Measurements from ENCODE around the gene CD83. TPM values are rescaled to one million over a fixed set of nuclear protein-coding genes. Genes with fewer than 3 reads are reported as not detected.

Gene CD83
- total and polyA plus RNA-seq, 9 of the 15 experiments (the other 6 are each of a cell fraction or from before 2014, with no cell fraction given) = 2.5 to 4.1 (median 3.4) TPM

DNA sequence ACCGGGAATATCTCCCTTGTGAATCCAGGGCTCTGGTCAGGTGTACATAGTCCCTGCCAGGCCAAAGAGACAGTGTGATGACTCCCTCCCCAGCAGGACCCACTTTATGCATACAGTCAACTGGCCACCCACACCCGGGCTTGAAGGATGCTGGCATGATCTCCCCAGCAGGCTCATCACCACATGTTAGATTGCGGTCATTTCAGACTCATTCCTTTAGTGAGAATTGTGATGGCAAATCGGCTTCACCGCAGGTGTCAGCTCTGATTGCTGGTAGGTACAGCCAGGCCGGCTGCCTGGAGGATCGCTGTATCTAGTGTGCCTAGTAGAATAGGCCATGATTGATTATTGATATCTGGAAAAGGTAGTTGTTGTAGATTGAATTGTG is 24.5 kb downstream of the CD83 start:
- no peak for ATAC-seq
- no peaks in the 10 kb centered on the region for H4K20me1 ChIP-seq (replicated peaks; ENCODE audit: control insufficient read depth, insufficient read depth, low read length)
- H3K4me1 ChIP-seq (replicated peaks in 1 of 2; ENCODE audit: control insufficient read depth in 2 of 2, insufficient read depth in 2 of 2, low read length in 2 of 2) = peaks cover 0 to 3% of the 10 kb centered on the region in 2 experiments; a peak in 2 of 5 replicates
- no peak overlapping the region for H2AFZ ChIP-seq (ENCODE audit: low read depth, low read length)
- in situ Hi-C loops (cut with MboI) (no loop called here), intact Hi-C loops (cut with micrococcal nuclease) (loop anchor here (5.0 kb wide), 1 partner anchor 65 kb away; no protein-coding TSS in a partner anchor)
- no peaks in the 10 kb centered on the region for H3K36me3 ChIP-seq (ENCODE audit: control insufficient read depth, insufficient read depth, low read length)
- TF ChIP-seq MIER1 (IDR thresholded peaks at IDR 0.05; ENCODE audit: low read depth) (no peak), XRCC4 (IDR thresholded peaks at IDR 0.05; ENCODE audit: extremely low read depth, insufficient read depth, insufficient read length) (no peak)
- DNase-seq (ENCODE audit: extremely low read depth in 1 of 4, low spot score in 3 of 4) = no peak
- no peak for FAIRE-seq
- WGBS (ENCODE audit: insufficient coverage, low coverage, missing lambda C conversion rate) = 54% methylated on average over 7 of the region's 7 CpGs
- no peaks in the 10 kb centered on the region for H3K9me1 ChIP-seq (ENCODE audit: control insufficient read depth, insufficient read depth, low read length)
- H3K27ac ChIP-seq (ENCODE audit: extremely low read depth, low read depth, low read length) = no peak overlapping the region
- no peak overlapping the region for H3K4me3 ChIP-seq
- H3K9me3 ChIP-seq (replicated peaks; ENCODE audit: control insufficient read depth, insufficient read depth, low read depth, low read length) = no peaks in the 10 kb centered on the region
- no peaks in the 10 kb centered on the region for H3K79me2 ChIP-seq (ENCODE audit: control insufficient read depth, insufficient read depth, low read length)
- ChIA-PET CTCF (ENCODE audit: low intra/inter-chr PET ratio) (interaction anchor here (1.3 kb wide), 1 partner anchor 12 kb away, joined by 3 read pairs; no protein-coding TSS in a partner anchor), POLR2A (no interaction called here)
- peaks cover 6 to 15% of the 10 kb centered on the region in 2 experiments; a peak in 4 of 5 replicates for H3K27me3 ChIP-seq (ENCODE audit: control insufficient read depth in 2 of 2, insufficient read depth in 2 of 2, low read length in 2 of 2)
- H3K9ac ChIP-seq (ENCODE audit: insufficient read depth in 1 of 2, low read depth in 2 of 2, low read length in 2 of 2) = no peak overlapping the region
- no TSS peak for BruUV-seq (replicated peaks)
- no peak overlapping the region for H3K4me2 ChIP-seq (ENCODE audit: insufficient read depth, low read length)

DNA sequence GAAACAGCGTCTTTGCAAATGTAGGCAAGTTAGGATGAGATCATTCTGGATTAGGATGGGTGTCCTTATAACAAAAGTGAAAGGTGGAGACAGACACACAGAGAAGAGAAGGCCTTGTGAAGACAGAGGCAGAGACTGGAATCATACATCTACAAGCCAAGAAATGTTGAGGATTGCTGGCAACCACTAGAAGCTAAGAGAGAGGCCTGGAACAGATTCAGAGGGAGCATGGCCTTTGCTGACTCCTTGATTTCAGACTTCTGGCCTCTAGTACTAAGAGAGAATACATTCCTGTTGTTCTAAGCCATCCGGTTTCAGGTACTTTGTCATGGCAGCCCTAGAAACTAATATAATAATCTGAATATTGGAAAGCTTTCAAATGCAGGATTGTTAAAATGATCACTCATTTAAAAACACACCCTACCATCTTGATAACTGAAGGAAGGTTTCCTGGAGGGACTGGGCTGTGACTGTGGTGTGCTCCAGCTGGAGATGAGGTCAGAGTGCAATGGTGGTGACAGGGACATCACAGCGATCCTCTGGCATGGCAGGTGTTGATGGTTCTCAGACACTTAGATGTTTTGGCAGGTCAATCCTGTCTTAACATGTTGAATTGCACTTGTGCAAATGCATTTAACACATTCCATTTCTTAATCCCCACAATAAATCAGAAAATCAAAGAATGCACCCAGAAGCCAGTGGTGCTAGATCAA is 25.1 kb downstream of the CD83 start:
- no peak for DNase-seq (ENCODE audit: extremely low read depth in 1 of 4, low spot score in 3 of 4)
- FAIRE-seq = no peak
- no TSS peak for BruUV-seq (replicated peaks)
- CTCF ChIA-PET (ENCODE audit: low intra/inter-chr PET ratio) = interaction anchor here (1.3 kb wide), 1 partner anchor 13 kb away, joined by 3 read pairs; no protein-coding TSS in a partner anchor
- no peaks in the 10 kb centered on the region for H3K9me1 ChIP-seq (ENCODE audit: control insufficient read depth, insufficient read depth, low read length)
- POLR2A ChIA-PET = no interaction called here
- no peaks in the 10 kb centered on the region for H3K9me3 ChIP-seq (replicated peaks; ENCODE audit: control insufficient read depth, insufficient read depth, low read depth, low read length)
- in situ Hi-C loops (cut with MboI) (no loop called here), intact Hi-C loops (cut with micrococcal nuclease) (loop anchor here (5.0 kb wide), 1 partner anchor 65 kb away; no protein-coding TSS in a partner anchor)
- no peak overlapping the region for H3K4me3 ChIP-seq
- no peaks in the 10 kb centered on the region for H3K36me3 ChIP-seq (ENCODE audit: control insufficient read depth, insufficient read depth, low read length)
- ATAC-seq = no peak
- H3K9ac ChIP-seq (ENCODE audit: insufficient read depth in 1 of 2, low read depth in 2 of 2, low read length in 2 of 2) = no peak overlapping the region
- H3K27ac ChIP-seq (ENCODE audit: extremely low read depth, low read depth, low read length) = no peak overlapping the region
- 56% methylated on average over 3 of the region's 3 CpGs for WGBS (ENCODE audit: insufficient coverage, low coverage, missing lambda C conversion rate)
- H3K4me1 ChIP-seq (replicated peaks in 1 of 2; ENCODE audit: control insufficient read depth in 2 of 2, insufficient read depth in 2 of 2, low read length in 2 of 2) = peaks cover 0 to 3% of the 10 kb centered on the region in 2 experiments; a peak in 2 of 5 replicates
- H3K4me2 ChIP-seq (ENCODE audit: insufficient read depth, low read length) = no peak overlapping the region
- peaks cover 10 to 17% of the 10 kb centered on the region in 2 experiments; a peak in 4 of 5 replicates for H3K27me3 ChIP-seq (ENCODE audit: control insufficient read depth in 2 of 2, insufficient read depth in 2 of 2, low read length in 2 of 2)
- no peaks in the 10 kb centered on the region for H3K79me2 ChIP-seq (ENCODE audit: control insufficient read depth, insufficient read depth, low read length)
- H2AFZ ChIP-seq (ENCODE audit: low read depth, low read length) = no peak overlapping the region
- no peaks in the 10 kb centered on the region for H4K20me1 ChIP-seq (replicated peaks; ENCODE audit: control insufficient read depth, insufficient read depth, low read length)
- TF ChIP-seq, protein P1, sequence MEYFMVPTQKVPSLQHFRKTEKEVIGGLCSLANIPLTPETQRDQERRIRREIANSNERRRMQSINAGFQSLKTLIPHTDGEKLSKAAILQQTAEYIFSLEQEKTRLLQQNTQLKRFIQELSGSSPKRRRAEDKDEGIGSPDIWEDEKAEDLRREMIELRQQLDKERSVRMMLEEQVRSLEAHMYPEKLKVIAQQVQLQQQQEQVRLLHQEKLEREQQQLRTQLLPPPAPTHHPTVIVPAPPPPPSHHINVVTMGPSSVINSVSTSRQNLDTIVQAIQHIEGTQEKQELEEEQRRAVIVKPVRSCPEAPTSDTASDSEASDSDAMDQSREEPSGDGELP (CRISPR knock-in tag; IDR thresholded peaks at IDR 0.05; ENCODE audit: borderline replicate concordance) = peak; percentile 64; the same call in 1 of the 2 replicates
- TF ChIP-seq, protein P2, sequence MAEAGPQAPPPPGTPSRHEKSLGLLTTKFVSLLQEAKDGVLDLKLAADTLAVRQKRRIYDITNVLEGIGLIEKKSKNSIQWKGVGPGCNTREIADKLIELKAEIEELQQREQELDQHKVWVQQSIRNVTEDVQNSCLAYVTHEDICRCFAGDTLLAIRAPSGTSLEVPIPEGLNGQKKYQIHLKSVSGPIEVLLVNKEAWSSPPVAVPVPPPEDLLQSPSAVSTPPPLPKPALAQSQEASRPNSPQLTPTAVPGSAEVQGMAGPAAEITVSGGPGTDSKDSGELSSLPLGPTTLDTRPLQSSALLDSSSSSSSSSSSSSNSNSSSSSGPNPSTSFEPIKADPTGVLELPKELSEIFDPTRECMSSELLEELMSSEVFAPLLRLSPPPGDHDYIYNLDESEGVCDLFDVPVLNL (CRISPR knock-in tag; IDR thresholded peaks at IDR 0.05; ENCODE audit: low read depth) = no peak
- TF ChIP-seq KLF1 (tag; IDR thresholded peaks at IDR 0.05) = no peak
- no peak for TF ChIP-seq ARID2 (IDR thresholded peaks at IDR 0.05)
- TF ChIP-seq NFIC (IDR thresholded peaks at IDR 0.05) = no peak
- TF ChIP-seq KLF13 (tag; IDR thresholded peaks at IDR 0.05; ENCODE audit: borderline replicate concordance, low read depth) = no peak
- no peak for TF ChIP-seq EP400 (IDR thresholded peaks at IDR 0.05)
- no peak for TF ChIP-seq IRF2 (CRISPR knock-in tag; IDR thresholded peaks at IDR 0.05)
- no peak for TF ChIP-seq HDAC3 (IDR thresholded peaks at IDR 0.05; ENCODE audit: borderline replicate concordance, partially characterized antibody)
- TF ChIP-seq EZH2 (IDR thresholded peaks at IDR 0.05; ENCODE audit: borderline replicate concordance, low read depth, low read length) = no peak
- no peak for TF ChIP-seq PHF20 (IDR thresholded peaks at IDR 0.05; ENCODE audit: partially characterized antibody)
- TF ChIP-seq ATF7 (IDR thresholded peaks at IDR 0.05) = 0 out of 2 replicates have a peak, but pooled peaks have one; percentile 13

All from K562 (cell line).